Measurements from ENCODE around the gene TRIM24. TPM values are rescaled to one million over a fixed set of nuclear protein-coding genes. Genes with fewer than 3 reads are reported as not detected.

The TRIM24 gene
- total and polyA plus RNA-seq, 4 donors: 7.0 to 33.0 (median 17.4) TPM

DNA sequence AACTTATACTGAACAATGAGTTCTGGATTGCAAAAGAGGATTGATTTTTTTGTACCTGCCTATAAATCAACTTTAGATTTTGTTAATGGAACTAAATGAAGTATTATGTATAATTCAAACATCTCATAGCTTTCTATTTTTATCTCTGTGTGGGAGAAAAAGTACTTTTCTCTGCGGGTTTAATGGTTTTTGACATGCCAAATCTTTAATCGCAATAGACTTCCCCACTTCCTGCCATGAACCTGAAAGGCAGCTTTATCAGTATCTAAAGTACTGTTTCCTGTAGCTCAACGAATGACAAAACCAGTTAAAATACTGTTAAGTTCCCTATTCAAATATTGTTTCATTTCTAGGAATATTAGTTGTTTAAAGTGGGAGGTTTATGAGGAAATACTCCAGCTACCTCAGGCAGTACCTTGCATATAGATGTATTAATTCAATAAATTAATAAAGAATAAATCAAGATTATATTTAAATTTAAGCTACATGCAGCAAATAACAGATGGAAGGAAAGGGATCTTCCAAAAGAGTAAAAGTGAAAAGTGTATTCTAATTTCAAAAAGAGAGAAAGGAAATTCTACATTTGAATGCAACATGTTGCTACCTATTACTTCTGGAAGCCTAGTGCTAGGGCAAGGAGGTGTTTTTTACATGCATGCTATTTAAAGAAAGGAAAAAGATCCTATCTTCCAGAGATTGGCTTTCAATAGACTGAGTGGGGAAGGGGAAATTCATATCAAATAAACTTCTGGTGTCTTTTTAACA, 165.2 kb downstream of the TRIM24 start:
- ATAC-seq (ENCODE audit: insufficient read depth, low FRiP score): no peak
- Histone ChIP-seq H3K9ac (ENCODE audit: insufficient read depth in 1 of 2, low read length in 2 of 2) (no peak overlapping the region), H3K27ac (ENCODE audit: low read depth in 1 of 2, low read length in 1 of 2) (no peak overlapping the region), H3K27me3 (ENCODE audit: control insufficient read depth in 3 of 3, insufficient read depth in 3 of 3, low read length in 2 of 3) (no peaks in the 10 kb centered on the region), H3K4me1 (ENCODE audit: control insufficient read depth in 5 of 5, insufficient read depth in 5 of 5, low read length in 5 of 5) (peaks cover 0 to 4% (median 0%) of the 10 kb centered on the region in 5 donors), H3K36me3 (ENCODE audit: control insufficient read depth in 4 of 4, insufficient read depth in 4 of 4, low read length in 4 of 4) (no peaks in the 10 kb centered on the region), H3K9me3 (ENCODE audit: control insufficient read depth in 4 of 4, insufficient read depth in 3 of 4, low read length in 3 of 4) (no peaks in the 10 kb centered on the region), H3K4me3 (no peak overlapping the region)
- WGBS, 2 donors: 4 to 7% methylated on average over 3 of the region's 3 CpGs
- TF ChIP-seq, protein P1, sequence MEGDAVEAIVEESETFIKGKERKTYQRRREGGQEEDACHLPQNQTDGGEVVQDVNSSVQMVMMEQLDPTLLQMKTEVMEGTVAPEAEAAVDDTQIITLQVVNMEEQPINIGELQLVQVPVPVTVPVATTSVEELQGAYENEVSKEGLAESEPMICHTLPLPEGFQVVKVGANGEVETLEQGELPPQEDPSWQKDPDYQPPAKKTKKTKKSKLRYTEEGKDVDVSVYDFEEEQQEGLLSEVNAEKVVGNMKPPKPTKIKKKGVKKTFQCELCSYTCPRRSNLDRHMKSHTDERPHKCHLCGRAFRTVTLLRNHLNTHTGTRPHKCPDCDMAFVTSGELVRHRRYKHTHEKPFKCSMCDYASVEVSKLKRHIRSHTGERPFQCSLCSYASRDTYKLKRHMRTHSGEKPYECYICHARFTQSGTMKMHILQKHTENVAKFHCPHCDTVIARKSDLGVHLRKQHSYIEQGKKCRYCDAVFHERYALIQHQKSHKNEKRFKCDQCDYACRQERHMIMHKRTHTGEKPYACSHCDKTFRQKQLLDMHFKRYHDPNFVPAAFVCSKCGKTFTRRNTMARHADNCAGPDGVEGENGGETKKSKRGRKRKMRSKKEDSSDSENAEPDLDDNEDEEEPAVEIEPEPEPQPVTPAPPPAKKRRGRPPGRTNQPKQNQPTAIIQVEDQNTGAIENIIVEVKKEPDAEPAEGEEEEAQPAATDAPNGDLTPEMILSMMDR (IDR thresholded peaks at IDR 0.05; ENCODE audit: control extremely low read depth, extremely low read depth): no peak
- peak in 1 of 3 donors; percentile 43 for DNase-seq

DNA sequence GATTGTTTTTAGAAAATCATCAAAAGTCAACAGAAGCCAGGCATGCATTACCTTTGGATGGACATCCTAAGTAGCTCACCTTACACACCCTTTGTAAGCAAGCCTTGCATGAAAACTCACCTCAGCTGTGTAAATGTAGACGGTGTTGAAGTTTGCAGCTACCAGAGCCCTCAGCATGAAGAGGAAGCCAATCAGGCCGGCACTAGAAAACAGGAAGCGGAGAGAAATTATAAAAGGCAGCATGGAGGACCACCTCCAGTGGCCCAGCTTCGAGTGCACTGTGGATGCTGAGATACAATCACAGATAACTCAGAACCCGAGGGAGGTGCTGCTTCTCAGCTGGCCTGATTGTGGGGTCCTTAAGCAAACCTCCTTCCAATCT, 165.8 kb downstream of the TRIM24 start:
- peaks cover 0 to 4% (median 0%) of the 10 kb centered on the region in 5 donors for H3K4me1 ChIP-seq (ENCODE audit: control insufficient read depth in 5 of 5, insufficient read depth in 5 of 5, low read length in 5 of 5)
- TF ChIP-seq, protein P1 (IDR thresholded peaks at IDR 0.05; ENCODE audit: control extremely low read depth, extremely low read depth): no peak
- H3K4me3 ChIP-seq: no peak overlapping the region
- ATAC-seq (ENCODE audit: insufficient read depth, low FRiP score) (no peak), DNase-seq (peak in 2 of 3 donors; percentile 16 to 53)
- H3K9ac ChIP-seq (ENCODE audit: insufficient read depth in 1 of 2, low read length in 2 of 2): no peak overlapping the region
- no peak overlapping the region for H3K27ac ChIP-seq (ENCODE audit: low read depth in 1 of 2, low read length in 1 of 2)
- 22 to 23% methylated on average over 5 of the region's 5 CpGs for WGBS, 2 donors
- no peaks in the 10 kb centered on the region for H3K9me3 ChIP-seq (ENCODE audit: control insufficient read depth in 4 of 4, insufficient read depth in 3 of 4, low read length in 3 of 4)
- H3K27me3 ChIP-seq (ENCODE audit: control insufficient read depth in 3 of 3, insufficient read depth in 3 of 3, low read length in 2 of 3): no peaks in the 10 kb centered on the region
- no peaks in the 10 kb centered on the region for H3K36me3 ChIP-seq (ENCODE audit: control insufficient read depth in 4 of 4, insufficient read depth in 4 of 4, low read length in 4 of 4)

DNA sequence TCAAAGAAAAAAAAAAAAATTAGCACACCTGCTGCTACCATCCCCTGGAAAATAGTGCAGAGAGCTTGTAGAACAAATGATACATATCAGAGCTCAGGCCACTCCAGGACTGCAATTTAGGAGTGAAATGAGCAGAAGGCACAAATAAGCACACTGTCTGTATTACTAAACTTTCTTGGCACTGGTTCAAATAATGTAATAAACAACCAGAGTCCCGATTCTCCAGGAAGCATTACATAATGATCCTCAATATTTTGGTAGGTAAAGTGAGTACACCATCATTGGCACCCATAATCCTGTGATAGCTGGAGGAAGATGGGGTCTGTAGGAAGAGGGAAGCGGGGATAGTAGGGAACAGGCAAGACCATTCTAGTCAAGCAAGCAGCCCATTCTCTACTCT, 166.8 kb downstream of the TRIM24 start:
- H3K4me1 ChIP-seq (ENCODE audit: control insufficient read depth in 5 of 5, insufficient read depth in 5 of 5, low read length in 5 of 5): peaks cover 0 to 4% (median 0%) of the 10 kb centered on the region in 5 donors
- DNase-seq (no peak), ATAC-seq (ENCODE audit: insufficient read depth, low FRiP score) (no peak)
- TF ChIP-seq, protein P1 (IDR thresholded peaks at IDR 0.05; ENCODE audit: control extremely low read depth, extremely low read depth): no peak
- 45 to 54% methylated on average over 2 of the region's 2 CpGs for WGBS, 2 donors
- H3K27ac ChIP-seq (ENCODE audit: low read depth in 1 of 2, low read length in 1 of 2): no peak overlapping the region
- no peaks in the 10 kb centered on the region for H3K9me3 ChIP-seq (ENCODE audit: control insufficient read depth in 4 of 4, insufficient read depth in 3 of 4, low read length in 3 of 4)
- no peak overlapping the region for H3K9ac ChIP-seq (ENCODE audit: insufficient read depth in 1 of 2, low read length in 2 of 2)
- no peaks in the 10 kb centered on the region for H3K36me3 ChIP-seq (ENCODE audit: control insufficient read depth in 4 of 4, insufficient read depth in 4 of 4, low read length in 4 of 4)
- no peaks in the 10 kb centered on the region for H3K27me3 ChIP-seq (ENCODE audit: control insufficient read depth in 3 of 3, insufficient read depth in 3 of 3, low read length in 2 of 3)
- H3K4me3 ChIP-seq: no peak overlapping the region
